KOPT-K1 (cell line): Measurements from ENCODE around the gene RTP3.
A peak's percentile ranks its signal among the peaks of the same experiment; 100 is the strongest.
"Not testable (repeated sequence)": the region's sequence is repeated elsewhere in the genome, so short reads cannot be mapped to it uniquely, and the experiment has no call there.

Source experiments
- H3K27ac ChIP-seq: fragments of 200-600 bp; sonication (generic); 2 replicates; pipeline ENCODE4 v1.5.1; 2016; ENCODE audit warnings: antibody characterized with exemption, mild to moderate bottlenecking, low read depth, low read length; ENCODE audit not compliant: poor library complexity, severe bottlenecking
- H3K36me3 ChIP-seq: fragments of 200-600 bp; sonication (generic); 2 replicates; pipeline ENCODE4 v1.5.1; 2017; ENCODE audit warnings: antibody characterized with exemption, mild to moderate bottlenecking, low read length, moderate library complexity; ENCODE audit not compliant: insufficient read depth
- H3K9me3 ChIP-seq: fragments of 200-600 bp; sonication (generic); 2 replicates; pipeline ENCODE4 v1.5.1; 2017; ENCODE audit warnings: antibody characterized with exemption, low read length, mild to moderate bottlenecking; ENCODE audit not compliant: insufficient read depth, poor library complexity, severe bottlenecking

RTP3 gene

DNA sequence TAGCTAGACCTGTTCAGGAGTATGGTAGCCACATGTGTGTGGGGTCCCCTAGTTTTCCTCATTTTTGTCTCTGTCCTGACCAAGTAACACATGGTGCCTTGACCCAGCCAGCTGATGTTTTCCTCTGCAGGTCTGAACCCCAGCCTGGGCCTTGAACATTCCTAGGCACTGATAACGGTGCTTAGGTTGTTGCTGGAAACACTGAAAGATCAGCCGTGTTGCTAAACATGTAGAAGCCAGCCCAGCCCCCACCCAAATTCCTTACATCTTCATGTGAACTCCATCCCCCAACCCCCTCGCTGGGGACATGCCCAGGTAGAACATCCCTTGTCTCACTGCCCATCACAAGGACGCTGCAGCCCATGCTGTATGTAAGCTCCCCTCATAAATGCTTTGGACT, 18.7 kb downstream of the RTP3 start:
- H3K36me3 ChIP-seq: no peaks in the 10 kb centered on the region
- H3K9me3 ChIP-seq: no peaks in the 10 kb centered on the region
- no peak overlapping the region for H3K27ac ChIP-seq

DNA sequence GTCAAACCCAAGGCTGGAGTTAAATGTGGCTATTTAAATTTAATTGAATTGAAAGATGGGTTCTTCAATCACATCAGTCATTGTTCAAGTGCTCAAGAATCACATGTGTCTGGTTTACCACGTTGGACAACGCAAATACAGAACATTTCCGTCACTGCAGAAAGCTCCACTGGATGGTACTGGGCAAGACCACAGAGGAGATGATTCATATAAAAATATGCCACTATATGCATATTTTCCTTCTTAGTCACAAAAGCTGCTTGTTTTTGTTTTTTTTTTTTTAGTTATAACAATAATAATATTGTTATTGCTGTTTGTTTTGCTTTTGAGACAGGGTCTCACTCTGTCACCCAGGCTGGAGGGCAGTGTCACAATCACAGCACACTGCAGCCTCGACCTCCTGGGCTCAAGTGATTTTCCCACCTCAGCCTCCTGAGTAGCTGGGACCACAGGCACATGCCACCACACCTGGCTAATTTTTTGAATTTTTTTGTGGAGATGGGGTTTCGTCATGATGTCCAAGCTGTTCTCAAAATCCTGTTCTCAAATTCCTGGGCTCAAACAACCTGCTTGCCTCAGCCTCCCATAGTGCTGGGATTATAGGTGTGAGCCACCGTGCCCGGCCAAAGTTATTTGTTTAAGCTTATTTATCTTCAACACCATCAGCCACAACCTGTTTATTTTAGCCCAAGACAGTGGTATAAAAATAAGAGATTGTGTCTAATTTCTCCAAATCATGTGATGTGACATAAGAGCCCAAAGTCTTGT, 19.4 kb downstream of the RTP3 start:
- H3K27ac ChIP-seq: no peak overlapping the region
- no peaks in the 10 kb centered on the region for H3K9me3 ChIP-seq

DNA sequence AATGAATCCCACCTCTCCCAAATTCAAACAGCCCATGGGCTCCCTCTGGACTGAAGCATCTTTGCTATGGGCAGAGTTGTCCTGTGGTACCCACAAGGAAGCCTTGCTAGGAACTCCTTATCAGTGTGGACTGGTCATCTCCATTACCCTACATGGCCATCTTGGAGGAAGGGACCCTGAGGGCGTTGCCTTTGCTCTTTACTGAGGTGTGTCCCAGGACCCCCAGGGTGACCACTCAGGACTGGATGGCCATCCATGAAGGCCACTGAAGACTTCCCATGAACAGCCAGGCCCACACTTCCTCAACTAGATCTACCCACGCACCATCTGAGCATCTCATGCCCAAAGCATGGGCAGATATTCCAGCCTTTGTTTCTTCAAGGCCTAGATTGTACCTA, 20.0 kb downstream of the RTP3 start:
- H3K36me3 ChIP-seq: no peaks in the 10 kb centered on the region
- H3K9me3 ChIP-seq: no peaks in the 10 kb centered on the region
- H3K27ac ChIP-seq: no peak overlapping the region

More for the DNA sequence above, 19.4 kb downstream of the RTP3 start:
- no peaks in the 10 kb centered on the region for H3K36me3 ChIP-seq

DNA sequence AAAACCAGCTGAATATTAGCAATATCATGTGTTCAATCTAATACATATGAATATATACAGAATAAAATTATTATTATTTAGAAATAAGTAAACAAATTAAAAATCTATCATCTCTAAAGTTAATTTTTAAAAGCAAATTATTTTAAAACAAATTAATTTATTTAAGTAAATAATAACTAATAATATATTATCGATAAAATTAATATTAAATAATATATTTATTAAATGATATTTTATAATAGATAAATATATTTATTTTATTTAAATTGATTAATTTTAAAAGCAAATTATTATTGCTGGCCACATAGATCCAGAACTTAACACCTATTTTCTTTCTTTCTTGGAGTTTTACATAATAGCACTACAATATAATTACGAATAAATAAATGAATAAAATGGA, 22.2 kb downstream of the RTP3 start:
- Histone ChIP-seq H3K9me3 (no peaks in the 10 kb centered on the region), H3K36me3 (no peaks in the 10 kb centered on the region), H3K27ac (no peak overlapping the region)

DNA sequence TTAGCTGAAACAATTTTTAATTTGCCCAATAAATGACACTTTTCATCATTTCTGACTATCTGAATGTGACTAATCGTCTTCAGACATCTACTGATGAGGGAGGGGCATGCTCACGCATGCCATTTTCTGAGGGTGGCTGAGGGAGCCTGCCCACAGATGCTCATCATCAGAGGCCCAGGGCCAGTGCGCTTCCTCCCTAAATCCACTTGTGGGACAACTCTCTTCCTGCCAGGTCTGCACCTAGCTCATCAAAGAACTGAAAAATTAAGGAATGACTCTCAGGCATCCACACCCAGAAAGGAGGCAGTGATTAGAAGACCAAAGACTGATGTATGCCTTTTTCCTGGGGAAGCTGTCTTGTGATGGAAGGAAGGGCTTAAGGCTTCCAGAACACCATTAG, 22.8 kb downstream of the RTP3 start:
- Histone ChIP-seq H3K36me3 (no peaks in the 10 kb centered on the region), H3K27ac (no peak overlapping the region), H3K9me3 (no peaks in the 10 kb centered on the region)

DNA sequence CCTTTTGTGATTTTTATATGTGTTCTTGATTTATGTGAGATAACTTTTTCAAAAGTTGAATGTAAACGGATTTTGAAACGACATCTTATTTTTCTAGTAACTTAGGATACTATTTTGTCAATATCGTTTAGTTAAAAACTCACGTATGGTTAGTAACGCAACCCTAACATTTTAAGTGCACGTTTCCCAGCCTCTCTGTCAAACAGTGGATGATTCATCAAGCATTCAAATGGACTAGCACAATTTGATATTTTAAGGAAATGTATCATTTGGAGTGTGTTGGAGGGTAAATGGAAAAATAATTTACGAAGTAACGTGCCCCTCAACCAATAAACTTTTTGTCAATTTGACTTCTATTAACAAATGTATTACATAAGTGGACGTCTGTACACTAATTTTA, 23.3 kb downstream of the RTP3 start:
- H3K9me3 ChIP-seq: no peaks in the 10 kb centered on the region
- H3K36me3 ChIP-seq: no peaks in the 10 kb centered on the region

DNA sequence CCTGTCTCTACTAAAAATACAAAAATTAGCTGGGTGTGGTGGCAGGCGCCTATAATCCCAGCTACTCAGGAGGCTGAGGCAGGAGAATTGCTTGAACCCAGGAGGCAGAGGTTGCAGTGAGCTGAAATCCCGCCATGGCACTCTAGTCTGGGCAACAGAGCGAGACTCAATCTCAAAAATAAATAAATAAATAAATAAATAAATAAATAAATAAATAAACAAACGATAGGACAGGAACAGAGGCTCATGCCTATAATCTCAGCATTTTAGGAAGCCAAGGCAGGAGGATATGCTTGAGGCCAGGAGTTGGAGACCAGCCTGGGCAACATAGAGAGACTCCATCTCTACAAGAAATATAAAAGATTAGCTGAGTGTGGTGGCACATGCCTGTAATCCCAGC, 24.4 kb downstream of the RTP3 start:
- H3K27ac ChIP-seq, H3K36me3 ChIP-seq, H3K9me3 ChIP-seq: not testable (repeated sequence)

More for the DNA sequence above, 23.3 kb downstream of the RTP3 start:
- no peak overlapping the region for H3K27ac ChIP-seq

DNA sequence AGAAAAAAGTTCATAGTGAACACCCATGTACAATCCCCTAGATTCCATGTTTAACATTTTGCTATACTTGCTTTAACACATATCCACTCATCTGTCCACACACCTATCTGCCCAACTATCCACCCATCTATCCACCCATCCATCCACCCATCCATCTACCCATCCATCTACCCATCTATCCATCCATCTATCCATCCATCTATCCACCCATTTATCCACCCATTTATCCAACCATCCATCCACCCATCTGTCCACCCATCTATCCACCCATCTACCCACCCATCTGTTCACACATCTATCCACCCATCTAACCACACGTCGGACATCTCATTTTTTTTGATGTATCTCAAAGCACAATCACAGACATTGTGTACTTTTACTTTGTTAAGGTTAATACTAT, 25.8 kb downstream of the RTP3 start:
- H3K27ac ChIP-seq: no peak overlapping the region
- no peaks in the 10 kb centered on the region for H3K36me3 ChIP-seq
- no peaks in the 10 kb centered on the region for H3K9me3 ChIP-seq

DNA sequence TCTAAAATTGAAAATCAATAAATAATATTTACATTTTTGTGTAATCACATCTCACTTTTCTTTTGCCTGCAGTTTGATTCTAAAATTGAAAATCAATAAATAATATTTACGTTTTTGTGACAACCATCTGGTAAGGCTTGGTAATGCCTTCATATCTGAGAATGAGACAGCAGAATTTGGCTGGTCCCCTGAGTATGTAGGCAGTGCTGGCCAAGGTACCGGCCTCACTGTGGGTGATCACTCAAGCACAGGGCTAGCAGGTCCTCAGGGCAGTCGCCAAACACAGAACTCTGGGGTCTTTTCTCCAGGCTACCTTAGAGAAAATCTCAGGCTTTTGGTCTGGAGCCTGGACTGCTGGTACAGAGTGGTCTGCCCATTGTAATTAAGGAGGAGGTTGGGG, 26.2 kb downstream of the RTP3 start:
- Histone ChIP-seq H3K27ac (no peak overlapping the region), H3K9me3 (no peaks in the 10 kb centered on the region), H3K36me3 (no peaks in the 10 kb centered on the region)

DNA sequence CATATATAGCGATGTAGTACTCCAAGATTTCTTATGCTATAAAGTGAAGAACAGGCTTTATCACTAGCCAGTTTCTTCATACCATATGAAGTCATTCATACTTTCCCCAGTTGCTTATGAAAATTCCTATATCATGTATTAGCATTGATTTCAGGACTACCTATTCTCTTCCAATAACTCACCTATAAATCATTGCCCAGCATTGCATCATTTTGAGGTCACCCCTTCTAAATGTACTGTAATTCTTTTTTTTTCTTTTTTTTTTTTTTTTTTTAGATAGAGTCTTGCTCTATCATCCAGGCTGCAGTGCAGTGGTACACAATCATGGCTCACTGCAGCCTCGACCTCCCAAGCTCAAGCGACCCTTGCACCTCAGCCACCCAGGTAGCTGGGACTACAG, 27.1 kb downstream of the RTP3 start:
- Histone ChIP-seq H3K9me3 (no peaks in the 10 kb centered on the region), H3K27ac (no peak overlapping the region), H3K36me3 (no peaks in the 10 kb centered on the region)

DNA sequence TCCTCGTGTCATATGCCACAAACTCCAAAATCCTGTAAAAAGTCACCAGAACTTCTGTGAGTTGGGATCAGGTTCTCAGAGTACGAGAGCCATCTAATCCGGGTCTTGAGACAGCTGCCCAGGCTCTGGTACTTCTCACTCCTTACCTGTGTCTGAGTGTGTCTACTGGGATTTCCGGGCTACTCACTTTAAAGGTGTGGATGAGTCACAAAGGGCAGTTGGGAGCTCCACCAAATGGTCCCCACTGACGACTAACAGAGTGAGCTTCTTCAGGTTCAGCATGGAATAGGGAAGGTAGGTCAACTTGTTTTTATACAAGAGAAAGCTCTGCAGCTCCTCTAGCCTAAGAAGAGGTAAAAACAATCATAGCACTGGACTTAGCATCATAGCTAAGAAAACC, 29.5 kb downstream of the RTP3 start:
- Histone ChIP-seq H3K27ac (no peak overlapping the region), H3K9me3 (no peaks in the 10 kb centered on the region), H3K36me3 (no peaks in the 10 kb centered on the region)

DNA sequence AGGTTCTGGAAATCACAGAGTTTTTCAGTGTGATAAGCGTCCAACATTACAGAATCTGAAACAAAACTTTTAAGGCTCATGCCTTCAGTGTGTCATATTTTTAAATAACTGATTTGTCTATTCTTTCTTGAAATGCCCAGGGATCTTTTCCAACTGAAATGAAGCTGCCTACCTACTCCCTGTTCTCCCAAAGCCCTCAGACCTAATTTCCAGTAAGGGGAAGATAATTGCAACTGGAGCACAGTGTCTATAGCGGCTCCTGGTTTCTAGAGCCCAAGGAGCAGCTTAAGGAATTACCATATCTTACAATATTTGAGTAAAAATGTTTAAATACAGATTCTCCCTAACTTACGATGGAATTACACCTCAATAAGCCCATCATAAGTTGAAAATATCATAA, 35.3 kb downstream of the RTP3 start:
- no peak overlapping the region for H3K27ac ChIP-seq

DNA sequence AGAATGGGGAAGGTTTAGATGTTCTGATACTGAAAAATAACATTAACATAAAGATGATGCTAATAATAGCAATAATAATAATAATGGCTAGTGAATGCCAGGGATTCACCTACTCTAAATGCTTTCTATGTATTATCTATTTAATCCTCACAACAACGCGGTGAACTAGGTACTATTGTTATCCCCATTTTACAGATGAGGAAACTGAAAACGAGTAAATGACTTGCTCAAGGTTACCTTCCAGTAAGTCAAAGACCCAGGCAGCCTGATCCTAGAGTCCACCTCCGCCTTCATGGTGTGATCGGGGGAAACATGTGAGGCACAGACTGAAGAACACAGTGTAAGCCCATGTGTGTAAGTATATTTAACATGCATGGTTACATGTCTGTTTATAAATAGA, 38.0 kb downstream of the RTP3 start:
- Histone ChIP-seq H3K36me3 (no peaks in the 10 kb centered on the region), H3K27ac (peak overlapping the region; percentile 99), H3K9me3 (no peaks in the 10 kb centered on the region)

More for the DNA sequence above, 35.3 kb downstream of the RTP3 start:
- Histone ChIP-seq H3K36me3 (no peaks in the 10 kb centered on the region), H3K9me3 (no peaks in the 10 kb centered on the region)

DNA sequence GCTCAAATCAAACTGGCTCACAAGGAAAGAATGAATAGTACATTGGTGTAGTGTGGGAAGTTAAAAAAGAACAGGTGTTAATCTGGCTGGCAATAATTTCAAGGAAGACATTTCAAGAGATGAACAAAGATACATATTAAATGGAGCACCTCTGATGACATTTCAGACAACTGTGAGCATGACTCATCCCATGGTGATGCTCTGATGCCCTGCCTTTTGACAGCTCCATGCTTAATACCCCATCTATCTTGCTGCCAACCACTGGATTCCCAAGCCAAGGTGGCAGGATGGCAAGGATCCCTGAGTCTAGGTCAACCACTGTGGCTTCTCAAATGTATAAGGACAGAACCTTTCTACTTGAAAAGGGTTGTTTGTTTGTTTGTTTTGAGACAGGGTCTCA, 39.0 kb downstream of the RTP3 start:
- Histone ChIP-seq H3K27ac (peak overlapping the region; percentile 99), H3K9me3 (no peaks in the 10 kb centered on the region), H3K36me3 (no peaks in the 10 kb centered on the region)

DNA sequence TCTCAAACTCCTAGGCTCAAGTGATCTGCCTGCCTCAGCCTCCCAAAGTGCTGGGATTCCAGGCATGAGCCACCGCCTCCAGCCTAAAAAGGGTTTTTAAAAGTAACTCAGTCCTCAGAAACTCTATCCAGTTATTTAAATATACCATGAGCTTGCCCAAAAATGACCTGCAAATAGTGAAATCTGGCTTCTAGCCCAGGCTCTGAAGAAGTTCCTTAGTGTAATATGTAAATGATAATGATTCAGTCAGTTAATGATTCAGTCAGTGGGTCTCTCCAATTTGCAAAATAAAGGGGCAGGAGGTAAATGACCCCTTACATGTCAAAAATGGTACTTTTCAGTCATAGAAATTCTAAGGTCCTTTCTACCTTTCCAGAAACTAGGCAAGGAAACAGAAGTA, 39.5 kb downstream of the RTP3 start:
- Histone ChIP-seq H3K9me3 (no peaks in the 10 kb centered on the region), H3K36me3 (no peaks in the 10 kb centered on the region), H3K27ac (peak overlapping the region; percentile 99)

DNA sequence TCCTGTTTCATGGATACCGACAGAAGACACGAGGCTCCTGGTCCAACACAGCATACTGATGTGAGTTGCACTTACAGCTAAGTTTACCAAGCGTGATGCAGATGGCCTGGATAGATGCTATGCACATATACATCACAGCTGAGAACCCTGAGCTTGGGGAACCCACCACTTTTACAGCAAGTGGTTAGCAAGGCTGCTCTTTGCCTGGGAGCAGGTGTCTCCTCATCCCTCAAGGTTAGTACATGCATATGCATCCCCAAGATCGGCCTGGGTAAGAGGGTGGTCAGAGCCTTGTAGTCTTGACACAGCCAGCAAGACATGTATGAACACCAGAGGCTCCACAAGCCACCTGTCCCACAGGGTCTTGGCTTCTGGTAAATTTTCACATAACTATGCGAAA, 40.0 kb downstream of the RTP3 start:
- Histone ChIP-seq H3K27ac (peak overlapping the region; percentile 99), H3K9me3 (no peaks in the 10 kb centered on the region), H3K36me3 (no peaks in the 10 kb centered on the region)
